ENCODE measurements around the gene FAM229B. TPM values are rescaled to one million over a fixed set of nuclear protein-coding genes. Genes with fewer than 3 reads are reported as not detected.
"Not testable (repeated sequence)": the region's sequence is repeated elsewhere in the genome, so short reads cannot be mapped to it uniquely, and the experiment has no call there.

FAM229B gene
- total and polyA plus RNA-seq, 9 of the 15 experiments (the other 6 are each of a cell fraction or from before 2014, with no cell fraction given), result 3.3 to 17.4 (median 5.8) TPM

GRCh38 chr6:112044856-112045255, 42.5 kb upstream of the FAM229B start:
- POLR2A ChIA-PET, result no interaction called here
- no peaks in the 10 kb centered on the region for H3K36me3 ChIP-seq (ENCODE audit: control insufficient read depth, insufficient read depth, low read length)
- no peak for DNase-seq (ENCODE audit: extremely low read depth in 1 of 4, low spot score in 3 of 4)
- H3K79me2 ChIP-seq (ENCODE audit: control insufficient read depth, insufficient read depth, low read length), result no peaks in the 10 kb centered on the region
- H3K9ac ChIP-seq (ENCODE audit: insufficient read depth in 1 of 2, low read depth in 2 of 2, low read length in 2 of 2), result no peak overlapping the region
- H3K9me3 ChIP-seq (replicated peaks; ENCODE audit: control insufficient read depth, insufficient read depth, low read depth, low read length), result no peaks in the 10 kb centered on the region; the same call in 1 of the 2 replicates
- in situ Hi-C loops (cut with MboI) (no loop called here), intact Hi-C loops (cut with micrococcal nuclease) (loop anchor here (5.0 kb wide), 2 partner anchors 48 to 173 kb away; partner anchors contain the start of gene FYN)
- H3K4me3 ChIP-seq, result no peak overlapping the region
- no peaks in the 10 kb centered on the region for H3K9me1 ChIP-seq (ENCODE audit: control insufficient read depth, insufficient read depth, low read length)
- no peak for ATAC-seq
- peaks cover 0 to 5% of the 10 kb centered on the region in 2 experiments; a peak in 1 of 5 replicates for H3K4me1 ChIP-seq (replicated peaks in 1 of 2; ENCODE audit: control insufficient read depth in 2 of 2, insufficient read depth in 2 of 2, low read length in 2 of 2)
- H3K27ac ChIP-seq (ENCODE audit: extremely low read depth, low read depth, low read length), result no peak overlapping the region
- CTCF ChIA-PET (ENCODE audit: low intra/inter-chr PET ratio), result interaction anchor here (3.0 kb wide), 1 partner anchor 335 kb away, joined by 24 read pairs; no protein-coding TSS in a partner anchor
- no peak for FAIRE-seq
- TF ChIP-seq, protein P1, sequence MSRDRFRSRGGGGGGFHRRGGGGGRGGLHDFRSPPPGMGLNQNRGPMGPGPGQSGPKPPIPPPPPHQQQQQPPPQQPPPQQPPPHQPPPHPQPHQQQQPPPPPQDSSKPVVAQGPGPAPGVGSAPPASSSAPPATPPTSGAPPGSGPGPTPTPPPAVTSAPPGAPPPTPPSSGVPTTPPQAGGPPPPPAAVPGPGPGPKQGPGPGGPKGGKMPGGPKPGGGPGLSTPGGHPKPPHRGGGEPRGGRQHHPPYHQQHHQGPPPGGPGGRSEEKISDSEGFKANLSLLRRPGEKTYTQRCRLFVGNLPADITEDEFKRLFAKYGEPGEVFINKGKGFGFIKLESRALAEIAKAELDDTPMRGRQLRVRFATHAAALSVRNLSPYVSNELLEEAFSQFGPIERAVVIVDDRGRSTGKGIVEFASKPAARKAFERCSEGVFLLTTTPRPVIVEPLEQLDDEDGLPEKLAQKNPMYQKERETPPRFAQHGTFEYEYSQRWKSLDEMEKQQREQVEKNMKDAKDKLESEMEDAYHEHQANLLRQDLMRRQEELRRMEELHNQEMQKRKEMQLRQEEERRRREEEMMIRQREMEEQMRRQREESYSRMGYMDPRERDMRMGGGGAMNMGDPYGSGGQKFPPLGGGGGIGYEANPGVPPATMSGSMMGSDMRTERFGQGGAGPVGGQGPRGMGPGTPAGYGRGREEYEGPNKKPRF (IDR thresholded peaks at IDR 0.05; ENCODE audit: low read depth, low read length), result no peak
- TF ChIP-seq U2AF2 (optimal IDR thresholded peaks at IDR 0.05; ENCODE audit: low read depth, low read length) (no peak), ZNF277 (CRISPR knock-in tag; IDR thresholded peaks at IDR 0.05; ENCODE audit: borderline replicate concordance) (no peak), RUNX1 (IDR thresholded peaks at IDR 0.05; ENCODE audit: low read depth) (no peak)
- WGBS (ENCODE audit: insufficient coverage, low coverage, missing lambda C conversion rate), result 19% methylated on average over 3 of the region's 3 CpGs
- no peak overlapping the region for H3K4me2 ChIP-seq (ENCODE audit: insufficient read depth, low read length)
- peaks cover 0 to 9% of the 10 kb centered on the region in 2 experiments; a peak in 3 of 5 replicates for H3K27me3 ChIP-seq (ENCODE audit: control insufficient read depth in 2 of 2, insufficient read depth in 2 of 2, low read length in 2 of 2)
- H4K20me1 ChIP-seq (replicated peaks; ENCODE audit: control insufficient read depth, insufficient read depth, low read length), result no peaks in the 10 kb centered on the region
- BruUV-seq (replicated peaks), result no TSS peak
- no peak overlapping the region for H2AFZ ChIP-seq (ENCODE audit: low read depth, low read length)

DNA sequence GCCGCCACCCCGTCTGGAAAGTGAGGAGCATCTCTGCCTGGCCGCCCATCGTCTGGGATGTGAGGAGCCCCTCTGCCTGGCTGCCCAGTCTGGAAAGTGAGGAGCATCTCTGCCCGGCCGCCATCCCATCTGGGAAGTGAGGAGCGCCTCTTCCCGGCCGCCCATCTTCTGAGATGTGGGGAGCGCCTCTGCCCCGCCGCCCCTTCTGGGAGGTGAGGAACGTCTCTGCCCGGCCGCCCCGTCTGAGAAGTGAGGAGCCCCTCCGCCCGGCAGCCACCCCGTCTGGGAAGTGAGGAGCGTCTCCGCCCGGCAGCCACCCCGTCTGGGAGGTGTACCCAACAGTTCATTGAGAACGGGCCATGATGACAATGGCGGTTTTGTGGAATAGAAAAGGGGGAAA, 39.9 kb upstream of the FAM229B start:
- H3K9me3 ChIP-seq (replicated peaks; ENCODE audit: control insufficient read depth, insufficient read depth, low read depth, low read length); H3K9ac ChIP-seq (ENCODE audit: insufficient read depth in 1 of 2, low read depth in 2 of 2, low read length in 2 of 2); FAIRE-seq; H2AFZ ChIP-seq (ENCODE audit: low read depth, low read length); H3K4me2 ChIP-seq (ENCODE audit: insufficient read depth, low read length); H3K79me2 ChIP-seq (ENCODE audit: control insufficient read depth, insufficient read depth, low read length); H3K4me1 ChIP-seq (replicated peaks in 1 of 2; ENCODE audit: control insufficient read depth in 2 of 2, insufficient read depth in 2 of 2, low read length in 2 of 2); ATAC-seq; H4K20me1 ChIP-seq (replicated peaks; ENCODE audit: control insufficient read depth, insufficient read depth, low read length); CTCF ChIA-PET (ENCODE audit: low intra/inter-chr PET ratio); H3K9me1 ChIP-seq (ENCODE audit: control insufficient read depth, insufficient read depth, low read length); POLR2A ChIA-PET; BruUV-seq (replicated peaks); DNase-seq (ENCODE audit: extremely low read depth in 1 of 4, low spot score in 3 of 4); H3K36me3 ChIP-seq (ENCODE audit: control insufficient read depth, insufficient read depth, low read length); H3K4me3 ChIP-seq; in situ Hi-C loops (cut with MboI); intact Hi-C loops (cut with micrococcal nuclease); H3K27ac ChIP-seq (ENCODE audit: extremely low read depth, low read depth, low read length): not testable (repeated sequence)
- peaks cover 13 to 14% of the 10 kb centered on the region in 2 experiments for H3K27me3 ChIP-seq (ENCODE audit: control insufficient read depth in 2 of 2, insufficient read depth in 2 of 2, low read length in 2 of 2)
- WGBS (ENCODE audit: insufficient coverage, low coverage, missing lambda C conversion rate), result 31% methylated on average over 17 of the region's 25 CpGs
